ENCODE results near the gene PANK4.

DNA sequence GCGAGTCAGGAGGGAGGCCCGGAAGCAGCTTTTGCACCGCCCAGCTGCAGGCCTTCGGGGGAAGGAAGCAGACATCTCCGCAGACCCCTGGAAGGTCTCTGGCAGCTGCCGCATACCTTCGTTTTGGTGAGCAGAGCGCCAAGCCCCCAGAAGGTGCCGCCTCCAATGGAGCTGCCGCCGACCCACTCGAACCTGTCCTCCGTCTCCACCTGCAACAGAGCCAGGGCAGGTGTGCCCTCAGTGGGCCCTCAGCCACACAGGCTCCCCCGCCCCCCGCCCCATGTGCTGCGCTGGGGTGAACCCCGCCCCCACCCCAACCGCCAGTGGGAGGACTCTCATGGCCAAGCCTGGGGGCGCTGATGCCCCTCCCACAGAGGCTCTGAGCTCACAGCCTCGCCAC, 6.2 kb downstream of the PANK4 start:
- TF ChIP-seq CTCF (IDR thresholded peaks at IDR 0.05): no peak
- TF ChIP-seq POLR2A (IDR thresholded peaks at IDR 0.05): no peak

Data from Peyer's patch (tissue), 4 donors.